Measurements from ENCODE around the gene C1QTNF12.

The C1QTNF12 gene

DNA sequence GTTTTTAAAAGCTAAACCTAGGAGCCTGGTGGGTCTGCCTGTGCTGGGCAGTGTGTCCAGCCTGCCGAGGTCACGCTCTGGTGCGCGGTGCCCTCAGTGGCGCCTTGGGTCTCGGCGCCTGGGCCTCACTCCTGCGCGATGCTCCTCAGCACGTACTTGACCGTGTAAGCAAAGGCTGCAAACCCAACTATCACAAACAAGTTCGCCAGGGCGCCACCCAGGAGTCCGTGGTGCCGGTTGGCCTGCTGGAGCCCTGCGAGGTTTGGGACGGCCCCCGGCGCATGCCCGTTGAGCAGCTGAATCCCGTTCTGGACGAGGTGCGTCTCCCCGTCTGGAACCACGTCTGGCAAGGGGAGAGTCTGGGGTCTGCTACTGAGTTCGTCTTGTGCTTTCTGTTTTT lies 8.6 kb upstream of the C1QTNF12 start:
- no peak for TF ChIP-seq NFIC (IDR thresholded peaks at IDR 0.05)
- TF ChIP-seq CEBPB (IDR thresholded peaks at IDR 0.05) = no peak
- TF ChIP-seq EGR1 (IDR thresholded peaks at IDR 0.05) = no peak

DNA sequence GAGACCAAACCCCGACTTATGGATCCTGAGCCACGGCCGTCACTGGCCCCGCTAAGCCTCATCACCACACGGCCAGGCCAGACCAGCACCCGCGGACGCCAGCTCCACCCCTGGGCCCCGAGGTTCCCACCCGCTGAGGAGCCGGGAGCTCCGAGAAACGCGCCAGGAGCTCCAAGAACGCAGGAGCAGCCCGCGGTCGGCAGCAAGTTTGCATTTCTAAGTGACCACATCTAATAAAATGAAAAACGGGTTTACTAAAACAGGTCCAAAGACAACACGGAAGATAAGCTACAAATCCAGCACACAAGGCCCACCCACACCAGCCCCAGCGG lies 8.1 kb upstream of the C1QTNF12 start:
- no peak for TF ChIP-seq NFIC (IDR thresholded peaks at IDR 0.05)
- no peak for TF ChIP-seq ZBTB7A (IDR thresholded peaks at IDR 0.05; ENCODE audit: low read depth)
- no peak for TF ChIP-seq EGR1 (IDR thresholded peaks at IDR 0.05)
- no peak for TF ChIP-seq TAF1 (IDR thresholded peaks at IDR 0.05; ENCODE audit: low read depth)
- TF ChIP-seq RAD21 (IDR thresholded peaks at IDR 0.05; ENCODE audit: low read depth) = no peak
- TF ChIP-seq, protein P1, sequence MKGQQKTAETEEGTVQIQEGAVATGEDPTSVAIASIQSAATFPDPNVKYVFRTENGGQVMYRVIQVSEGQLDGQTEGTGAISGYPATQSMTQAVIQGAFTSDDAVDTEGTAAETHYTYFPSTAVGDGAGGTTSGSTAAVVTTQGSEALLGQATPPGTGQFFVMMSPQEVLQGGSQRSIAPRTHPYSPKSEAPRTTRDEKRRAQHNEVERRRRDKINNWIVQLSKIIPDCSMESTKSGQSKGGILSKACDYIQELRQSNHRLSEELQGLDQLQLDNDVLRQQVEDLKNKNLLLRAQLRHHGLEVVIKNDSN (IDR thresholded peaks at IDR 0.05) = no peak
- TF ChIP-seq, protein P2, sequence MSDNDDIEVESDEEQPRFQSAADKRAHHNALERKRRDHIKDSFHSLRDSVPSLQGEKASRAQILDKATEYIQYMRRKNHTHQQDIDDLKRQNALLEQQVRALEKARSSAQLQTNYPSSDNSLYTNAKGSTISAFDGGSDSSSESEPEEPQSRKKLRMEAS (IDR thresholded peaks at IDR 0.05) = no peak
- TF ChIP-seq EP300 (IDR thresholded peaks at IDR 0.05; ENCODE audit: borderline replicate concordance) = no peak
- TF ChIP-seq, protein P3, sequence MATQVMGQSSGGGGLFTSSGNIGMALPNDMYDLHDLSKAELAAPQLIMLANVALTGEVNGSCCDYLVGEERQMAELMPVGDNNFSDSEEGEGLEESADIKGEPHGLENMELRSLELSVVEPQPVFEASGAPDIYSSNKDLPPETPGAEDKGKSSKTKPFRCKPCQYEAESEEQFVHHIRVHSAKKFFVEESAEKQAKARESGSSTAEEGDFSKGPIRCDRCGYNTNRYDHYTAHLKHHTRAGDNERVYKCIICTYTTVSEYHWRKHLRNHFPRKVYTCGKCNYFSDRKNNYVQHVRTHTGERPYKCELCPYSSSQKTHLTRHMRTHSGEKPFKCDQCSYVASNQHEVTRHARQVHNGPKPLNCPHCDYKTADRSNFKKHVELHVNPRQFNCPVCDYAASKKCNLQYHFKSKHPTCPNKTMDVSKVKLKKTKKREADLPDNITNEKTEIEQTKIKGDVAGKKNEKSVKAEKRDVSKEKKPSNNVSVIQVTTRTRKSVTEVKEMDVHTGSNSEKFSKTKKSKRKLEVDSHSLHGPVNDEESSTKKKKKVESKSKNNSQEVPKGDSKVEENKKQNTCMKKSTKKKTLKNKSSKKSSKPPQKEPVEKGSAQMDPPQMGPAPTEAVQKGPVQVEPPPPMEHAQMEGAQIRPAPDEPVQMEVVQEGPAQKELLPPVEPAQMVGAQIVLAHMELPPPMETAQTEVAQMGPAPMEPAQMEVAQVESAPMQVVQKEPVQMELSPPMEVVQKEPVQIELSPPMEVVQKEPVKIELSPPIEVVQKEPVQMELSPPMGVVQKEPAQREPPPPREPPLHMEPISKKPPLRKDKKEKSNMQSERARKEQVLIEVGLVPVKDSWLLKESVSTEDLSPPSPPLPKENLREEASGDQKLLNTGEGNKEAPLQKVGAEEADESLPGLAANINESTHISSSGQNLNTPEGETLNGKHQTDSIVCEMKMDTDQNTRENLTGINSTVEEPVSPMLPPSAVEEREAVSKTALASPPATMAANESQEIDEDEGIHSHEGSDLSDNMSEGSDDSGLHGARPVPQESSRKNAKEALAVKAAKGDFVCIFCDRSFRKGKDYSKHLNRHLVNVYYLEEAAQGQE (IDR thresholded peaks at IDR 0.05; ENCODE audit: low read depth) = no peak
- TF ChIP-seq FOXM1 (IDR thresholded peaks at IDR 0.05; ENCODE audit: borderline replicate concordance, low read depth) = no peak
- no peak for TF ChIP-seq YY1 (IDR thresholded peaks at IDR 0.05; ENCODE audit: low read depth)
- no peak for TF ChIP-seq CEBPB (IDR thresholded peaks at IDR 0.05)
- TF ChIP-seq TCF12 (IDR thresholded peaks at IDR 0.05; ENCODE audit: low read depth) = no peak
- no peak for TF ChIP-seq CREB1 (IDR thresholded peaks at IDR 0.05; ENCODE audit: low read depth)
- no peak for TF ChIP-seq TEAD4 (IDR thresholded peaks at IDR 0.05)

DNA sequence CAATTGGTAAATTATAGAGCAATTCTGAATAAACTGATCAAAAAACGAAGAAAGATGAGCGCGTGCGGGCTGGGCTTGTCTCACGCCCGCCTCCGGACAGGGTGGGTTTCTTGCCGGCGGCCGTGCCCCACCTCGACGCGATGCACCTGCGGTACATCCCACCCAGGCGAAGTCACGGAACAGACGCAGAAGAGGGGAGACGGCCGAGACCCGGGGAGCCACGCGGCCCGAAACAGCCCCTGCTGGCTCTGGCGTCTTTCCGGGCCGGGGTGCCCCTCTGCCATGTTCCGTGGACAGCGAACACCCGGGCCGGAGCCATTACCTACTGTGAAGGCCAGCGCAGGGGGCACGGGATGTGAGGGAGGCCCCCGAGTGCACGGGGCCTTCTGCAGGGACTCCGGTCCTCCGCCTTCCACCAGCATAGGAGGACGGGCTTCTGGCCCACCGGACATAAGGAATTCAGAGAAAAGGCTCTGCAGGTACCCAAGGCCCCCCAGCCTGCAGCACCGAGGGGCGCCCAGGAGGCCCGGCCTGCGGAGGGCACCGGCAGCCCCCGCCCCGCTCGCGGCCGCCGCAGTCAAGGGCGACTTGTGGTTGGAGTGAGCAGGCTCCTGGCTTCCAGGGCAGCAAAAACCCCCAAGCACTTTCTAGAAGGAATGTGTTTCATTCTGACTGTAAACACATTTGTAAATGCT lies 7.6 kb upstream of the C1QTNF12 start:
- TF ChIP-seq EP300 (IDR thresholded peaks at IDR 0.05; ENCODE audit: borderline replicate concordance) = no peak
- no peak for TF ChIP-seq EGR1 (IDR thresholded peaks at IDR 0.05)
- TF ChIP-seq, protein P1 (IDR thresholded peaks at IDR 0.05) = no peak
- no peak for TF ChIP-seq TAF1 (IDR thresholded peaks at IDR 0.05; ENCODE audit: low read depth)
- no peak for TF ChIP-seq ZBTB7A (IDR thresholded peaks at IDR 0.05; ENCODE audit: low read depth)
- TF ChIP-seq, protein P2 (IDR thresholded peaks at IDR 0.05) = no peak
- TF ChIP-seq, protein P3 (IDR thresholded peaks at IDR 0.05; ENCODE audit: low read depth) = no peak
- no peak for TF ChIP-seq FOXM1 (IDR thresholded peaks at IDR 0.05; ENCODE audit: borderline replicate concordance, low read depth)
- TF ChIP-seq TCF12 (IDR thresholded peaks at IDR 0.05; ENCODE audit: low read depth) = no peak
- no peak for TF ChIP-seq YY1 (IDR thresholded peaks at IDR 0.05; ENCODE audit: low read depth)
- TF ChIP-seq RAD21 (IDR thresholded peaks at IDR 0.05; ENCODE audit: low read depth) = no peak
- no peak for TF ChIP-seq NFIC (IDR thresholded peaks at IDR 0.05)
- no peak for TF ChIP-seq CEBPB (IDR thresholded peaks at IDR 0.05)
- TF ChIP-seq TEAD4 (IDR thresholded peaks at IDR 0.05) = no peak
- TF ChIP-seq CREB1 (IDR thresholded peaks at IDR 0.05; ENCODE audit: low read depth) = no peak

DNA sequence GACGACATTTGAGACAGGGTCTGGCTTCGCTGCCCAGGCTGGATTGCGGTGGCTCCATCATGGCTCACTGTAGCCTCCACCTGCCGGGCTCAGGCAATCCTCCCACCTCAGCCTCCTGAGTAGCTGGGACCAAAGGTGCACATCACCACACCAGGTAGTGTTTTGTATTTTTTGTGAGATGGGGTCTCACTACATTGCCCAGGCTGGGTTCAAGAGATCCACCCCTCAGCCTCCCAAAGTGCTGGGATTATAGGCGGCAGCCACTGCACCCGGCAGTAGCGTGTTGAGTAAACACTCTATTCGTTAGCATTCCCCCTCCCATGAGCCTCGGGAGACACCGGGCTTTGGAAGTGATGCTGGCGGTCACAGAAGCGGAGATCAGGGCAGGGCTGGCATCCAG lies 6.8 kb upstream of the C1QTNF12 start:
- TF ChIP-seq CEBPB (IDR thresholded peaks at IDR 0.05) = no peak
- no peak for TF ChIP-seq EGR1 (IDR thresholded peaks at IDR 0.05)
- TF ChIP-seq RAD21 (IDR thresholded peaks at IDR 0.05; ENCODE audit: low read depth) = no peak
- TF ChIP-seq TAF1 (IDR thresholded peaks at IDR 0.05; ENCODE audit: low read depth) = no peak
- no peak for TF ChIP-seq NFIC (IDR thresholded peaks at IDR 0.05)
- no peak for TF ChIP-seq CREB1 (IDR thresholded peaks at IDR 0.05; ENCODE audit: low read depth)
- no peak for TF ChIP-seq FOXM1 (IDR thresholded peaks at IDR 0.05; ENCODE audit: borderline replicate concordance, low read depth)
- no peak for TF ChIP-seq TEAD4 (IDR thresholded peaks at IDR 0.05)
- TF ChIP-seq, protein P1 (IDR thresholded peaks at IDR 0.05) = no peak
- no peak for TF ChIP-seq YY1 (IDR thresholded peaks at IDR 0.05; ENCODE audit: low read depth)
- no peak for TF ChIP-seq EP300 (IDR thresholded peaks at IDR 0.05; ENCODE audit: borderline replicate concordance)
- TF ChIP-seq ZBTB7A (IDR thresholded peaks at IDR 0.05; ENCODE audit: low read depth) = no peak
- TF ChIP-seq TCF12 (IDR thresholded peaks at IDR 0.05; ENCODE audit: low read depth) = no peak
- TF ChIP-seq, protein P2 (IDR thresholded peaks at IDR 0.05) = no peak
- TF ChIP-seq, protein P3 (IDR thresholded peaks at IDR 0.05; ENCODE audit: low read depth) = no peak
